Epithelial cell of proximal tubule (primary cell): ENCODE data around the gene PEX6. TPM values are rescaled to one million over a fixed set of nuclear protein-coding genes. Genes with fewer than 3 reads are reported as not detected.
"Not testable (repeated sequence)": the region's sequence is repeated elsewhere in the genome, so short reads cannot be mapped to it uniquely, and the experiment has no call there.

Experiments used
- DNase-seq: peaks from one replicate; pipeline ENCODE4 v3.0.0-alpha.2; 2011; ENCODE audit warnings: low read depth
- H3K4me3 ChIP-seq: 2 replicates; pipeline ENCODE4 v1.5.1; 2011; ENCODE audit warnings: low read depth, mild to moderate bottlenecking, low read length
- CTCF ChIP-seq: conservative IDR thresholded peaks from 2 replicates; pipeline ENCODE4 v1.5.1; 2012; ENCODE audit warnings: low read depth, mild to moderate bottlenecking, low read length
- total RNA-seq: library from RNA; depleted of rRNA; stranded (reverse); fragments of >200 nt; gene quantifications from 2 replicates; pipeline ENCODE4 v1.2.3, GENCODE V29; 2015

PEX6 gene
- total RNA-seq, 1 donor from 2014 or later, result 19.5 TPM

GRCh38 chr6:42961020-42961470 is 17.9 kb downstream of the PEX6 start:
- DNase-seq, result no peak
- H3K4me3 ChIP-seq, result peak overlapping the region; percentile 58
- TF ChIP-seq CTCF, result no peak

GRCh38 chr6:42960243-42961019 is 18.6 kb downstream of the PEX6 start, which contains the start of gene GNMT:
TSS of gene GNMT (plus strand) at chr6:42960754. CDS start at chr6:42960768, 14 bp downstream.
- peak within 1 kb of the TSS; percentile 58 for H3K4me3 ChIP-seq
- TF ChIP-seq CTCF, result no peak
- DNase-seq, result no peak

GRCh38 chr6:42959917-42960242 is 19.1 kb downstream of the PEX6 start:
- no peak for DNase-seq
- TF ChIP-seq CTCF, result no peak
- H3K4me3 ChIP-seq, result peak overlapping the region; percentile 58

GRCh38 chr6:42958125-42958524 is 20.9 kb downstream of the PEX6 start:
- no peak for TF ChIP-seq CTCF
- no peak overlapping the region for H3K4me3 ChIP-seq
- no peak for DNase-seq

- DNase-seq, H3K4me3 ChIP-seq: not testable (repeated sequence)
These were observed 24.6 kb downstream of the PEX6 start for GRCh38 chr6:42954405-42954804.

GRCh38 chr6:42952389-42952788 is 26.6 kb downstream of the PEX6 start:
- no peak for DNase-seq
- no peak for TF ChIP-seq CTCF
- H3K4me3 ChIP-seq, result no peak overlapping the region

- DNase-seq, result no peak
- no peak for TF ChIP-seq CTCF
- no peak overlapping the region for H3K4me3 ChIP-seq
These were observed 31.0 kb downstream of the PEX6 start for GRCh38 chr6:42947950-42948349.
